Measurements from ENCODE around the gene TOB2.
"Not testable (repeated sequence)": the region's sequence is repeated elsewhere in the genome, so short reads cannot be mapped to it uniquely, and the experiment has no call there.

TOB2 gene

GRCh38 chr22:41435560-41435959, 11.0 kb downstream of the TOB2 start:
- POLR2A ChIA-PET, result interaction anchor here (1.2 kb wide), 1 partner anchor 10 kb away, joined by 3 read pairs; no protein-coding TSS in a partner anchor

GRCh38 chr22:41434361-41435003, 12.1 kb downstream of the TOB2 start:
- H3K4me3 ChIP-seq (ENCODE audit: low read depth, low read length); H3K27ac ChIP-seq (ENCODE audit: extremely low read depth, low read depth, low read length); POLR2A ChIA-PET; H3K9me3 ChIP-seq (ENCODE audit: control insufficient read depth, insufficient read depth, low read depth, low read length); H3K4me1 ChIP-seq (ENCODE audit: control insufficient read depth, insufficient read depth, low read length): not testable (repeated sequence)
- peaks cover 23 to 78% of the 10 kb centered on the region in 2 experiments for H3K36me3 ChIP-seq (ENCODE audit: control insufficient read depth in 2 of 2, insufficient read depth in 1 of 2, low read length in 2 of 2)
- peak; percentile 27; the same call in 1 of the 2 replicates for TF ChIP-seq ZBTB48 (tag by site-specific recombination; IDR thresholded peaks at IDR 0.05)
- 0 out of 2 replicates have a peak, but pooled peaks have one; percentile 31 for TF ChIP-seq ZNF600 (tag by site-specific recombination; IDR thresholded peaks at IDR 0.05)
- CTCF ChIA-PET, result interaction anchor here (0.6 kb wide), 1 partner anchor 31 kb away, joined by 3 read pairs; no protein-coding TSS in a partner anchor

More at GRCh38 chr22:41435560-41435959, 11.0 kb downstream of the TOB2 start:
- H3K4me1 ChIP-seq (ENCODE audit: control insufficient read depth, insufficient read depth, low read length), result peaks cover 3% of the 10 kb centered on the region
- H3K9me3 ChIP-seq (ENCODE audit: control insufficient read depth, insufficient read depth, low read depth, low read length), result no peaks in the 10 kb centered on the region
- CTCF ChIA-PET, result no interaction called here
- 0 out of 2 replicates have a peak, but pooled peaks have one; percentile 23 for TF ChIP-seq WT1 (tag by site-specific recombination; IDR thresholded peaks at IDR 0.05)
- no peak for TF ChIP-seq YY1 (tag by site-specific recombination; IDR thresholded peaks at IDR 0.05)
- peak; percentile 57 for TF ChIP-seq ZNF341 (tag by site-specific recombination; IDR thresholded peaks at IDR 0.05; ENCODE audit: low read depth)
- H3K27ac ChIP-seq (ENCODE audit: extremely low read depth, low read depth, low read length), result peak overlapping the region; percentile 10; the same call in 1 of the 2 replicates
- H3K4me3 ChIP-seq (ENCODE audit: low read depth, low read length), result no peak overlapping the region
- peaks cover 23 to 86% of the 10 kb centered on the region in 2 experiments for H3K36me3 ChIP-seq (ENCODE audit: control insufficient read depth in 2 of 2, insufficient read depth in 1 of 2, low read length in 2 of 2)

- H3K4me3 ChIP-seq (ENCODE audit: low read depth, low read length); H3K9me3 ChIP-seq (ENCODE audit: control insufficient read depth, insufficient read depth, low read depth, low read length); CTCF ChIA-PET; H3K4me1 ChIP-seq (ENCODE audit: control insufficient read depth, insufficient read depth, low read length); POLR2A ChIA-PET: not testable (repeated sequence)
- Histone ChIP-seq H3K36me3 (ENCODE audit: control insufficient read depth in 2 of 2, insufficient read depth in 1 of 2, low read length in 2 of 2) (peaks cover 22 to 68% of the 10 kb centered on the region in 2 experiments), H3K27ac (ENCODE audit: extremely low read depth, low read depth, low read length) (0 out of 2 replicates have a peak overlapping the region, but pooled peaks have one; percentile 16)
- peak; percentile 79 for TF ChIP-seq ZNF184 (tag by site-specific recombination; IDR thresholded peaks at IDR 0.05)
Measured at GRCh38 chr22:41433480-41433879, 13.1 kb downstream of the TOB2 start.

DNA sequence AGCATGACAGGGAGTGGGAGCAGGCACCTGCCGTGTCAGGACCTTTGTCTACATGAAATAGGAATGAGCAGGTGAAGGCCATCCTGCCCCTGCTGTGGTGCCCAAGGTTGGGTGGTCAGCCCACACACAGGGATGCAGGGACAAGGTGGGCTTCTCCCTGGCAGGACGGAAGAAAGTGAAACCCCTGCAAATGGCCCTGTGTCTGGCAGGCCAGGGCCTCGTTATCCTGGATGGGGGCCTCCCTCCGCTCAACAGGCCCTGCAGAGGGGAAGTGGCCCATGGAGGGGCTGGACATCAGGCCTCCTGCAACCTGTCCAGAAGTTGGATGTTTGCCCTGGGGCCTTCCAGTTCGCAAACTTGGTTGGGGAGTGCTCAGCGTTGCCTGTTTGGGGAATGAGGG, 14.9 kb downstream of the TOB2 start:
- no peaks in the 10 kb centered on the region; the same call in 1 of the 2 replicates for H3K4me1 ChIP-seq (ENCODE audit: control insufficient read depth, insufficient read depth, low read length)
- ChIA-PET CTCF (interaction anchor here (0.6 kb wide), 1 partner anchor 194 kb away, joined by 3 read pairs; no protein-coding TSS in a partner anchor), POLR2A (interaction anchor here (0.6 to 1.0 kb wide), 4 partner anchors 17 to 130 kb away, joined by 3 to 4 read pairs (median 4); no protein-coding TSS in a partner anchor)
- no peak for TF ChIP-seq ZNF555 (tag by site-specific recombination; conservative IDR thresholded peaks at IDR 0.05)
- H3K9me3 ChIP-seq (ENCODE audit: control insufficient read depth, insufficient read depth, low read depth, low read length), result no peaks in the 10 kb centered on the region
- peaks cover 15 to 56% of the 10 kb centered on the region in 2 experiments for H3K36me3 ChIP-seq (ENCODE audit: control insufficient read depth in 2 of 2, insufficient read depth in 1 of 2, low read length in 2 of 2)
- no peak overlapping the region for H3K4me3 ChIP-seq (ENCODE audit: low read depth, low read length)
- H3K27ac ChIP-seq (ENCODE audit: extremely low read depth, low read depth, low read length), result 0 out of 2 replicates have a peak overlapping the region, but pooled peaks have one; percentile 11

GRCh38 chr22:41429951-41430332, 16.7 kb downstream of the TOB2 start:
- Histone ChIP-seq H3K27ac (ENCODE audit: extremely low read depth, low read depth, low read length) (no peak overlapping the region), H3K9me3 (ENCODE audit: control insufficient read depth, insufficient read depth, low read depth, low read length) (no peaks in the 10 kb centered on the region), H3K4me3 (ENCODE audit: low read depth, low read length) (no peak overlapping the region), H3K36me3 (ENCODE audit: control insufficient read depth in 2 of 2, insufficient read depth in 1 of 2, low read length in 2 of 2) (peaks cover 0 to 46% of the 10 kb centered on the region in 2 experiments; a peak in 2 of 3 replicates), H3K4me1 (ENCODE audit: control insufficient read depth, insufficient read depth, low read length) (peaks cover 4% of the 10 kb centered on the region; the same call in 1 of the 2 replicates)
- POLR2A ChIA-PET, result interaction anchor here (0.7 to 0.8 kb wide), 2 partner anchors 14 to 48 kb away, joined by 3 to 8 read pairs; partner anchors contain the start of gene TEF
- CTCF ChIA-PET, result interaction anchor here (0.6 to 1.9 kb wide), 3 partner anchors 18 to 88 kb away, joined by 3 to 5 read pairs (median 5); no protein-coding TSS in a partner anchor
- TF ChIP-seq ZNF654 (tag by site-specific recombination; IDR thresholded peaks at IDR 0.05; ENCODE audit: low read depth) (no peak), KLF10 (tag by site-specific recombination; IDR thresholded peaks at IDR 0.05) (no peak), CTCF (tag by site-specific recombination; IDR thresholded peaks at IDR 0.05) (no peak), KLF7 (tag by site-specific recombination; IDR thresholded peaks at IDR 0.05; ENCODE audit: borderline replicate concordance) (no peak), HOXC10 (CRISPR knock-in tag; IDR thresholded peaks at IDR 0.05) (no peak), FEZF1 (tag by site-specific recombination; IDR thresholded peaks at IDR 0.05) (no peak), ZNF426 (tag by site-specific recombination; IDR thresholded peaks at IDR 0.05) (no peak), ZNF157 (tag by site-specific recombination; IDR thresholded peaks at IDR 0.05) (no peak)
- TF ChIP-seq, protein P1, sequence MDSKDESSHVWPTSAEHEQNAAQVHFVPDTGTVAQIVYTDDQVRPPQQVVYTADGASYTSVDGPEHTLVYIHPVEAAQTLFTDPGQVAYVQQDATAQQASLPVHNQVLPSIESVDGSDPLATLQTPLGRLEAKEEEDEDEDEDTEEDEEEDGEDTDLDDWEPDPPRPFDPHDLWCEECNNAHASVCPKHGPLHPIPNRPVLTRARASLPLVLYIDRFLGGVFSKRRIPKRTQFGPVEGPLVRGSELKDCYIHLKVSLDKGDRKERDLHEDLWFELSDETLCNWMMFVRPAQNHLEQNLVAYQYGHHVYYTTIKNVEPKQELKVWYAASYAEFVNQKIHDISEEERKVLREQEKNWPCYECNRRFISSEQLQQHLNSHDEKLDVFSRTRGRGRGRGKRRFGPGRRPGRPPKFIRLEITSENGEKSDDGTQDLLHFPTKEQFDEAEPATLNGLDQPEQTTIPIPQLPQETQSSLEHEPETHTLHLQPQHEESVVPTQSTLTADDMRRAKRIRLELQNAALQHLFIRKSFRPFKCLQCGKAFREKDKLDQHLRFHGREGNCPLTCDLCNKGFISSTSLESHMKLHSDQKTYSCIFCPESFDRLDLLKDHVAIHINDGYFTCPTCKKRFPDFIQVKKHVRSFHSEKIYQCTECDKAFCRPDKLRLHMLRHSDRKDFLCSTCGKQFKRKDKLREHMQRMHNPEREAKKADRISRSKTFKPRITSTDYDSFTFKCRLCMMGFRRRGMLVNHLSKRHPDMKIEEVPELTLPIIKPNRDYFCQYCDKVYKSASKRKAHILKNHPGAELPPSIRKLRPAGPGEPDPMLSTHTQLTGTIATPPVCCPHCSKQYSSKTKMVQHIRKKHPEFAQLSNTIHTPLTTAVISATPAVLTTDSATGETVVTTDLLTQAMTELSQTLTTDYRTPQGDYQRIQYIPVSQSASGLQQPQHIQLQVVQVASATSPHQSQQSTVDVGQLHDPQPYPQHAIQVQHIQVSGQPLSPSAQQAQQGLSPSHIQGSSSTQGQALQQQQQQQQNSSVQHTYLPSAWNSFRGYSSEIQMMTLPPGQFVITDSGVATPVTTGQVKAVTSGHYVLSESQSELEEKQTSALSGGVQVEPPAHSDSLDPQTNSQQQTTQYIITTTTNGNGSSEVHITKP (tag by site-specific recombination; IDR thresholded peaks at IDR 0.05), result 0 out of 2 replicates have a peak, but pooled peaks have one; percentile 13
